ENCODE results near the gene KCNG1.

KCNG1 gene

GRCh38 chr20:50957276-50957675 is 65.6 kb downstream of the KCNG1 start:
- Histone ChIP-seq H3K4me1 (ENCODE audit: control insufficient read depth, insufficient read depth, low read length) (peaks cover 2% of the 10 kb centered on the region; the same call in 1 of the 2 replicates), H3K4me3 (ENCODE audit: low read depth, low read length) (peak overlapping the region; percentile 100), H3K27ac (ENCODE audit: extremely low read depth, low read depth, low read length) (no peak overlapping the region), H3K36me3 (ENCODE audit: control insufficient read depth in 2 of 2, insufficient read depth in 1 of 2, low read length in 2 of 2) (peaks cover 17 to 46% of the 10 kb centered on the region in 2 experiments), H3K9me3 (ENCODE audit: control insufficient read depth, insufficient read depth, low read depth, low read length) (no peaks in the 10 kb centered on the region)
- TF ChIP-seq ZNF768 (tag by site-specific recombination; IDR thresholded peaks at IDR 0.05) (no peak), PRDM6 (tag by site-specific recombination; IDR thresholded peaks at IDR 0.05) (0 out of 2 replicates have a peak, but pooled peaks have one; percentile 18), ZNF654 (tag by site-specific recombination; IDR thresholded peaks at IDR 0.05; ENCODE audit: low read depth) (no peak), OSR2 (tag by site-specific recombination; IDR thresholded peaks at IDR 0.05) (no peak), MYNN (tag by site-specific recombination; IDR thresholded peaks at IDR 0.05; ENCODE audit: borderline replicate concordance) (no peak)
- ChIA-PET CTCF (interaction anchor here (0.8 to 2.2 kb wide), 5 partner anchors 24 to 167 kb away, joined by 4 to 7 read pairs (median 5); partner anchors contain the start of gene ADNP), POLR2A (interaction anchor here (1.5 to 2.6 kb wide), 4 partner anchors 10 to 166 kb away, joined by 5 to 35 read pairs (median 9); partner anchors contain the start of genes ADNP and BCAS4)

GRCh38 chr20:50953821-50954220 is 69.1 kb downstream of the KCNG1 start:
- no peak overlapping the region for H3K4me3 ChIP-seq (ENCODE audit: low read depth, low read length)
- no peak overlapping the region for H3K27ac ChIP-seq (ENCODE audit: extremely low read depth, low read depth, low read length)
- no peaks in the 10 kb centered on the region for H3K9me3 ChIP-seq (ENCODE audit: control insufficient read depth, insufficient read depth, low read depth, low read length)
- CTCF ChIA-PET = no interaction called here
- POLR2A ChIA-PET = no interaction called here
- H3K36me3 ChIP-seq (ENCODE audit: control insufficient read depth in 2 of 2, insufficient read depth in 1 of 2, low read length in 2 of 2) = peaks cover 43 to 57% of the 10 kb centered on the region in 2 experiments
- TF ChIP-seq KLF9 (tag by site-specific recombination; IDR thresholded peaks at IDR 0.05; ENCODE audit: low read depth) = no peak
- H3K4me1 ChIP-seq (ENCODE audit: control insufficient read depth, insufficient read depth, low read length) = no peaks in the 10 kb centered on the region
